ENCODE results near the gene RIC1. TPM values are rescaled to one million over a fixed set of nuclear protein-coding genes. Genes with fewer than 3 reads are reported as not detected.
"Not testable (repeated sequence)": the region's sequence is repeated elsewhere in the genome, so short reads cannot be mapped to it uniquely, and the experiment has no call there.

The RIC1 gene
- total RNA-seq, 4 donors from 2014 or later = 40.5 to 76.0 (median 43.4) TPM

DNA sequence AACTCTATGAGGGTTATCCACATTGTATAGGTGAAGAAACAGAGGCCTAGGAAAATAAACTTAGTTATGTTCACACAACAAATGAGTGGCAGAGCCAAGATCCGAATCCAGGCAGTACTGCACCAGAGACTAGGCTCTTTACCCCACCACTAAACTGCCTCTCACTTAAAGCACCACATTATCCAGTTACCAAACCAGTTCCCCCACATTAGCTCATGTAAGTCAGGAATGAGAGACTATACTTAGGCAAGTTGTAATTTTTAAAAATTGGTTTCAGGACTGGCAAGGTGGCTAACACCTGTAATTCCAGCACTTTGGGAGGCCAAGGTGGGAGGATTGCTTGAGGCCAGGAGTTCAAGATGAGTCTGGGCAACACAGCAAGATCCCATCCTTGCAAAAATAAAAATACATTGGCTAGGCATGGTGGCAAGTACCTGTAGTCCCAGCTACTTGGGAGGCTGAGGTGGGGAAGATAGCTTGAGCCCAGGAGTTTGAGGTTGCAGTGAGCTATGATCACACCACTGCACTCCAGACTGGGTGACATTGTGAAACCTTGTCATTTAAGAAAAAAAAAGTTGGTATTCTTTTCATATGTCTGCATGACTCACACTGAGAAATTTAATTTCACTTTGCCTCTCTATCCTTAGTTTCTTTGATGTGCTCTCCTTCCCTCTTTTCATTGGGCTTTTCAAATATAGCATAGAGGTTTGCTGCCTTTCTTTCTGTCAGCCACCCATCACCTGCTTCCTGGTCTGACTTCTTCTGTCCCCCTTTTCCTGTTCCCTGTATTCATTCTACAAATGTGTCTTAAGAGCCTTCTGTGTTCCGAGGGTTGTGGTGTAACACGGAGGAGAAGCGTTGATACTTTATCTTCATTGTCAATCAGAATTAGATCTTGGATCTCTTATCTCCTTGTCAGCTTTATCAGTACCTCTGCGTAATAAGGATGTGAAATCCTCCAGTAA is 139.3 kb downstream of the RIC1 start:
- no peak overlapping the region for H3K27ac ChIP-seq
- H3K4me3 ChIP-seq = no peak overlapping the region
- H3K4me1 ChIP-seq = no peaks in the 10 kb centered on the region
- H3K36me3 ChIP-seq = peaks cover 94% of the 10 kb centered on the region
- WGBS = 82% methylated on average over 5 of the region's 5 CpGs
- H3K9me3 ChIP-seq = no peaks in the 10 kb centered on the region
- H3K27me3 ChIP-seq = no peaks in the 10 kb centered on the region
- no peak for DNase-seq (ENCODE audit: low spot score in 2 of 2)
- TF ChIP-seq POLR2A (IDR thresholded peaks at IDR 0.05) (no peak), POLR2AphosphoS5 (IDR thresholded peaks at IDR 0.05) (no peak), EP300 (IDR thresholded peaks at IDR 0.05) (no peak)
- TF ChIP-seq, protein P1, sequence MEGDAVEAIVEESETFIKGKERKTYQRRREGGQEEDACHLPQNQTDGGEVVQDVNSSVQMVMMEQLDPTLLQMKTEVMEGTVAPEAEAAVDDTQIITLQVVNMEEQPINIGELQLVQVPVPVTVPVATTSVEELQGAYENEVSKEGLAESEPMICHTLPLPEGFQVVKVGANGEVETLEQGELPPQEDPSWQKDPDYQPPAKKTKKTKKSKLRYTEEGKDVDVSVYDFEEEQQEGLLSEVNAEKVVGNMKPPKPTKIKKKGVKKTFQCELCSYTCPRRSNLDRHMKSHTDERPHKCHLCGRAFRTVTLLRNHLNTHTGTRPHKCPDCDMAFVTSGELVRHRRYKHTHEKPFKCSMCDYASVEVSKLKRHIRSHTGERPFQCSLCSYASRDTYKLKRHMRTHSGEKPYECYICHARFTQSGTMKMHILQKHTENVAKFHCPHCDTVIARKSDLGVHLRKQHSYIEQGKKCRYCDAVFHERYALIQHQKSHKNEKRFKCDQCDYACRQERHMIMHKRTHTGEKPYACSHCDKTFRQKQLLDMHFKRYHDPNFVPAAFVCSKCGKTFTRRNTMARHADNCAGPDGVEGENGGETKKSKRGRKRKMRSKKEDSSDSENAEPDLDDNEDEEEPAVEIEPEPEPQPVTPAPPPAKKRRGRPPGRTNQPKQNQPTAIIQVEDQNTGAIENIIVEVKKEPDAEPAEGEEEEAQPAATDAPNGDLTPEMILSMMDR (IDR thresholded peaks at IDR 0.05) = no peak

DNA sequence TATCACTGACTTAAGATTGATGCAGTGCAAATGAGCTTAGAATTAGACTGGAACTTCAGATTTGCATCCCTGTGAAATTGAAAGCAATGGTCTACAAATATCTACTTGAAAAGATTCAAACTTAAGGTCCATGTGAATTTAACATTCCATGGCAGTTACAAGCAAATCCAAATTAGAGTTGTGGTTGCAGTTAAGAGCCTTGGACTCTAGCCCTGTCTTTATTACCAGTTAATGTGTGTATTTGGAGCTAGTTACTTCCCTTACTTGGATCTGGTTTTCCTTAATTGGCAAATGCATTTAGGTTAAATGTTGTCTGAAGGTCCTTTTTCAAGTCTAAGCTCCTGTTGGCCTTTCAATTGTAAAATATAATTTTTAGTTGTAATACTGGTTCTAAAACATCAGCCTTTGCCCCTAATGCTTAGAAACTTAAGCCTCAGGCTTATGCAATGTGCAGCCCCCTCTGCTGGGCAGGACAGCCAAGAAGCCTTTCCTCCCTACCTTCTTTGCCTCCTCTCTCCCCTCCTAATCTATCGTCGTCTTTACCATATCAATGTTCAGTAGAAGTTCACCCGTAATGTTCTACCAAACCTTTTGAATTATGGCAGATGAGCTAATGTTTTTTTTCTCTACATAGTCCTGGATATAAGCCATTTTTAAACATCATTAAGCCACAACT is 144.6 kb downstream of the RIC1 start:
- H3K27ac ChIP-seq = no peak overlapping the region
- peaks cover 3% of the 10 kb centered on the region for H3K9me3 ChIP-seq
- H3K4me1 ChIP-seq = no peaks in the 10 kb centered on the region
- TF ChIP-seq, protein P1 (IDR thresholded peaks at IDR 0.05) = no peak
- TF ChIP-seq EP300 (IDR thresholded peaks at IDR 0.05) (no peak), POLR2A (IDR thresholded peaks at IDR 0.05) (no peak), POLR2AphosphoS5 (IDR thresholded peaks at IDR 0.05) (no peak)
- no peak for DNase-seq (ENCODE audit: low spot score in 2 of 2)
- WGBS = 89% methylated on average over 3 of the region's 3 CpGs
- H3K27me3 ChIP-seq = no peaks in the 10 kb centered on the region
- H3K4me3 ChIP-seq = no peak overlapping the region
- H3K36me3 ChIP-seq = peaks cover 89% of the 10 kb centered on the region

DNA sequence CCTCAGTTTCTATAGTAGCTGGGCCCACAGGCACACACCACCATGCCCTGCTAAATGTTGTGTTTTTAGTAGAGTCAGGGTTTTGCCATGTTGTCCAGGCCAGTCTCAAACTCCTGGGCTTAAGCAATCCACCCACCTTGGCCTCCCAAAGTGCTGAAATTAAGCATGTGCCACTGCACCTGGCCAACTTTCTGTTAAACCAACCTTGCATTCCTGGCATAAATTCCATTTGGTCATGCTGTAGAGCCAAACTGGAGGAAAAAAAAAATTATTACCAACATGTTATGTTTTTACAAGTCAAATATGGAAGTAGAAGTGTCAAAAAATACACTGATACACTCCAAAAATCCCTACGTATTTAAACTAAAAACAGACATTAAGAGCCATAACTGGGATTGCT is 149.9 kb downstream of the RIC1 start:
- WGBS = 100% methylated on average over 1 of the region's 1 CpG
- DNase-seq (ENCODE audit: low spot score in 2 of 2) = no peak
- Histone ChIP-seq H3K27me3 (no peaks in the 10 kb centered on the region), H3K36me3 (peaks cover 79% of the 10 kb centered on the region), H3K4me1 (no peaks in the 10 kb centered on the region), H3K9me3 (peaks cover 6% of the 10 kb centered on the region), H3K4me3 (no peak overlapping the region), H3K27ac (no peak overlapping the region)
- TF ChIP-seq POLR2AphosphoS5 (IDR thresholded peaks at IDR 0.05) (no peak), POLR2A (IDR thresholded peaks at IDR 0.05) (no peak), EP300 (IDR thresholded peaks at IDR 0.05) (no peak)
- TF ChIP-seq, protein P1 (IDR thresholded peaks at IDR 0.05) = no peak

DNA sequence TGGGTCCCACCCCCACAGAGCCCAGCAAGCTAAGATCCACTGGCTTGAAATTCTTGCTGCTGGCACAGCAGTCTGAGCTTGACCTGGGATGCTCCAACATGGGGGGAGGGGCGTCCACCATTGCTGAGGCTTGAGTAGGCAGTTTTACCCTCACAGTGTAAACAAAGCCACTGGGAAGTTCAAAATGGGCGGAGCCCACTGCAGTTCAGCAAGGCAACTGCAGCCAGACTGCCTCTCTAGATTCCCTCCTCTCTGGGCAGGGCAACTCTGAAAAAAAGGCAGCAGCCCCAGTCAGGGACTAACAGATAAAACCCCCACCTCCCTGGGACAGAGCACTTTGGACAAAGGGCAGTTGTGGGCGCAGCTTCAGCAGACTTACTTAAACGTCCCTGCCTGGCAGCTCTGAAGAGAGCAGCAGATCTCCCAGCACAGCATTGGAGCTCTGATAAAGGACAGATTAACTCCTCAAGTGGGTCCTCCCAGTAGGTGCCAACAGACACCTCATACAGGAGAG is 150.9 kb downstream of the RIC1 start:
- H3K36me3 ChIP-seq = peaks cover 69% of the 10 kb centered on the region
- H3K27me3 ChIP-seq; H3K27ac ChIP-seq; H3K9me3 ChIP-seq; H3K4me1 ChIP-seq; DNase-seq (ENCODE audit: low spot score in 2 of 2); H3K4me3 ChIP-seq: not testable (repeated sequence)
- WGBS = 94% methylated on average over 4 of the region's 4 CpGs

DNA sequence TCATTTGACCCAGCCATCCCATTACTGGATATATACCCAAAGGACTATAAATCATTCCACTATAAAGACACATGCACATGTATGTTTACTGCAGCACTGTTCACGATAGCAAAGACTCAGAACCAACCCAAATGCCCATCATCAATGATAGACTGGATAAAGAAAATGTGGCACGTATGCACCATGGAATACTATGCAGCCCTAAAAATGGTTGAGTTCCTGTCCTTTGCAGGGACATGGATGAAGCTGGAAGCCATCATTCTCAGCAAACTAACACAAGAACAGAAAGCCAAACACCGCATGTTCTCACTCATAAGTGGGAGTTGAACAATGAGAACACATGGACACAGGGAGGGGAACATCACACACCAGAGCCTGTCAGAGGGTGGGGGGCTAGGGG is 154.5 kb downstream of the RIC1 start:
- 93% methylated on average over 3 of the region's 3 CpGs for WGBS
- DNase-seq (ENCODE audit: low spot score in 2 of 2); H3K27me3 ChIP-seq; H3K4me1 ChIP-seq; H3K27ac ChIP-seq; H3K4me3 ChIP-seq; H3K9me3 ChIP-seq: not testable (repeated sequence)
- H3K36me3 ChIP-seq = peaks cover 66% of the 10 kb centered on the region

DNA sequence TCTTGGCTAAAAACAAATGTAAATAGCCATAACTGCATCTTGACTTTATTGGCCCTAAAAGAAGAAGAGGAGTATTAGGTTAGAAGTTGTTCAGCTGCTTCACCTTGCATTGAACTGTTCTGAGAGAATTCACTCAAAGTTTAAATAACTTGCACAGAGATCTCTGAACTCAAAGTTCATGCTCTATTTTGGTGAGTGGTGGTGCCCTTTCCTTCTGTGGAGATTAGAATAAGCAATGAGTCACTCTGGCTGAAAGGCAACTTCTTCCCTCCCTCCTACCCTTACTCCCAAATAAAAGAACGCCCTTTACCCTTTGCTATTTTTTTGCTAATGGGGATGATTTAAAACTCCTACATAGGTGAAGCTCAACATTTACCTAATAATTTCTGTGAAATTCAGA is 155.1 kb downstream of the RIC1 start:
- Histone ChIP-seq H3K27me3 (no peaks in the 10 kb centered on the region), H3K27ac (no peak overlapping the region), H3K9me3 (no peaks in the 10 kb centered on the region), H3K4me1 (no peaks in the 10 kb centered on the region), H3K4me3 (no peak overlapping the region), H3K36me3 (peaks cover 60% of the 10 kb centered on the region)
- 100% methylated on average over 1 of the region's 1 CpG for WGBS
- no peak for DNase-seq (ENCODE audit: low spot score in 2 of 2)
- TF ChIP-seq POLR2A (IDR thresholded peaks at IDR 0.05) = no peak
- TF ChIP-seq POLR2AphosphoS5 (IDR thresholded peaks at IDR 0.05) = no peak
- TF ChIP-seq, protein P1 (IDR thresholded peaks at IDR 0.05) = no peak
- no peak for TF ChIP-seq EP300 (IDR thresholded peaks at IDR 0.05)
